ENCODE data around the gene NIT1. TPM values are rescaled to one million over a fixed set of nuclear protein-coding genes. Genes with fewer than 3 reads are reported as not detected.
A peak's percentile ranks its signal among the peaks of the same experiment; 100 is the strongest.

NIT1 gene
- total and polyA plus RNA-seq, 12 donors = 72.2 to 147 (median 103) TPM

DNA sequence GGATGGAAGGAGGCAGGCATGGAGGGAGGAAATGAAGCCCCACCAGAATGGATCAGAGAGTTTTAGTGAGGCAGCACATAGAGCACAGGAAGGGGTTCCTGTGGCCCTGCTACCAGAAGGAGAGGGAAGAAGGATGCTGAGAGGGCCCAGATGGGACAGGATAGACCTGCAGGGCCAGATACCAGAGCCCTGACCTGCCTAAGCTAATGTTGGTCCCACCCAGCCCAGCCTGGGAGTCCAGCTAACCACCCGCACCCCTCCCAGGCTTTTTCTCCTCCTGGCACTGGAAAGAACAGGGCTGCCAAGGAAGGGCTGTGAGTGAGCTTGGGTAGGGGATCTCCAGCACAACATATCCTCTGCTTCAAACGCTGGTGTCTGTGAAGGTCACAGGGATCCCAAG is 35.4 kb upstream of the NIT1 start:
- no peaks in the 10 kb centered on the region for H3K36me3 ChIP-seq (replicated peaks in 1 of 2)
- 79 to 90% (median 85%) methylated on average over 2 of the region's 2 CpGs for WGBS, 4 donors
- H3K4me3 ChIP-seq = no peak overlapping the region
- no peaks in the 10 kb centered on the region for H3K9me3 ChIP-seq (replicated peaks in 1 of 3)
- no peak for DNase-seq
- H3K27ac ChIP-seq = peak overlapping the region in 1 of 5 donors; percentile 49
- H3K4me1 ChIP-seq (replicated peaks in 1 of 2) = peaks cover 0 to 7% of the 10 kb centered on the region in 2 donors
- intact Hi-C loops (cut with DNase I) = no loop called here
- H3K27me3 ChIP-seq = no peaks in the 10 kb centered on the region
- TF ChIP-seq, protein P1, sequence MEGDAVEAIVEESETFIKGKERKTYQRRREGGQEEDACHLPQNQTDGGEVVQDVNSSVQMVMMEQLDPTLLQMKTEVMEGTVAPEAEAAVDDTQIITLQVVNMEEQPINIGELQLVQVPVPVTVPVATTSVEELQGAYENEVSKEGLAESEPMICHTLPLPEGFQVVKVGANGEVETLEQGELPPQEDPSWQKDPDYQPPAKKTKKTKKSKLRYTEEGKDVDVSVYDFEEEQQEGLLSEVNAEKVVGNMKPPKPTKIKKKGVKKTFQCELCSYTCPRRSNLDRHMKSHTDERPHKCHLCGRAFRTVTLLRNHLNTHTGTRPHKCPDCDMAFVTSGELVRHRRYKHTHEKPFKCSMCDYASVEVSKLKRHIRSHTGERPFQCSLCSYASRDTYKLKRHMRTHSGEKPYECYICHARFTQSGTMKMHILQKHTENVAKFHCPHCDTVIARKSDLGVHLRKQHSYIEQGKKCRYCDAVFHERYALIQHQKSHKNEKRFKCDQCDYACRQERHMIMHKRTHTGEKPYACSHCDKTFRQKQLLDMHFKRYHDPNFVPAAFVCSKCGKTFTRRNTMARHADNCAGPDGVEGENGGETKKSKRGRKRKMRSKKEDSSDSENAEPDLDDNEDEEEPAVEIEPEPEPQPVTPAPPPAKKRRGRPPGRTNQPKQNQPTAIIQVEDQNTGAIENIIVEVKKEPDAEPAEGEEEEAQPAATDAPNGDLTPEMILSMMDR (IDR thresholded peaks at IDR 0.05) = no peak
- TF ChIP-seq POLR2A (IDR thresholded peaks at IDR 0.05) = no peak

DNA sequence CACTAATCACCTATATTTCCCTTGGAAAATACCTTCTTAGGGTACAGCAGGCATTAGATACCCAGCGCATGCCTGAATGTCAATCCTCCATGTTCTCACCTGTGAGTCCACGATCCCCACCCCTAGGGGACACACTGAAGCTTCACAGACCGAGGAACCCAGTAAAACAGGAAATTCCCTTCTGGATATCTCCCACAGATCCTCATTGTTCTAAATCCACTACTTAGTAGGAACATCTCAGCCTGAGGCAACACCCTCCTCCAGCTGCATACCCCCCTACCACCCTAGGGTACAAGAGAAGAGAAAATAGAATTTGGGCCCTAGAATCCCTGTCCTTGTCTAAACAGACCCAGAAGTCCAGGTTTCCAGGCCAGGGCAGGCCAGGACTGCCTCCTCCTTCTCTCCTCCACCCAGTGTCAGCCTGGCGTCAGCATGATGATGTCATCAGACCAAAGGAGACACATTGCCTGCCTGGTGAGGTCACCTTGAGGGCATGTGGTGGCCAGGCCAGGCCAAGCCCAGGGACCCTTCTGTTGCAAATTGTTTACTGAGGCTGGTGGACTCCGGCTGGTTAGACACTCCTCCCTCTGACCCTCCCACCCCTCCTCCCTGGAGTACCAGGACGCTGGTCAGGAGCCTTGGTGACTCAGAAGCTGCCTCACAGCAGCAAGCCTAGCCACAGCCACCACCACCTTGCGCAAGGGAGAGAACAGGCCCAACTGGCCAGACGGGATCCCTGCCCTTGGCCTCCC is 34.7 kb upstream of the NIT1 start:
- H3K27me3 ChIP-seq = no peaks in the 10 kb centered on the region
- H3K27ac ChIP-seq = peak overlapping the region in 3 of 5 donors; percentile 33 to 54 (median 49)
- no peak overlapping the region for H3K4me3 ChIP-seq
- no peaks in the 10 kb centered on the region for H3K36me3 ChIP-seq (replicated peaks in 1 of 2)
- TF ChIP-seq, protein P1 (IDR thresholded peaks at IDR 0.05) = no peak
- TF ChIP-seq POLR2A (IDR thresholded peaks at IDR 0.05) = peak in 1 of 2 donors; percentile 28
- DNase-seq = peak; percentile 81 to 96 (median 93)
- H3K9me3 ChIP-seq (replicated peaks in 1 of 3) = no peaks in the 10 kb centered on the region
- 38 to 48% (median 46%) methylated on average over 8 of the region's 8 CpGs for WGBS, 4 donors
- intact Hi-C loops (cut with DNase I) = no loop called here
- H3K4me1 ChIP-seq (replicated peaks in 1 of 2) = peaks cover 0 to 7% of the 10 kb centered on the region in 2 donors

DNA sequence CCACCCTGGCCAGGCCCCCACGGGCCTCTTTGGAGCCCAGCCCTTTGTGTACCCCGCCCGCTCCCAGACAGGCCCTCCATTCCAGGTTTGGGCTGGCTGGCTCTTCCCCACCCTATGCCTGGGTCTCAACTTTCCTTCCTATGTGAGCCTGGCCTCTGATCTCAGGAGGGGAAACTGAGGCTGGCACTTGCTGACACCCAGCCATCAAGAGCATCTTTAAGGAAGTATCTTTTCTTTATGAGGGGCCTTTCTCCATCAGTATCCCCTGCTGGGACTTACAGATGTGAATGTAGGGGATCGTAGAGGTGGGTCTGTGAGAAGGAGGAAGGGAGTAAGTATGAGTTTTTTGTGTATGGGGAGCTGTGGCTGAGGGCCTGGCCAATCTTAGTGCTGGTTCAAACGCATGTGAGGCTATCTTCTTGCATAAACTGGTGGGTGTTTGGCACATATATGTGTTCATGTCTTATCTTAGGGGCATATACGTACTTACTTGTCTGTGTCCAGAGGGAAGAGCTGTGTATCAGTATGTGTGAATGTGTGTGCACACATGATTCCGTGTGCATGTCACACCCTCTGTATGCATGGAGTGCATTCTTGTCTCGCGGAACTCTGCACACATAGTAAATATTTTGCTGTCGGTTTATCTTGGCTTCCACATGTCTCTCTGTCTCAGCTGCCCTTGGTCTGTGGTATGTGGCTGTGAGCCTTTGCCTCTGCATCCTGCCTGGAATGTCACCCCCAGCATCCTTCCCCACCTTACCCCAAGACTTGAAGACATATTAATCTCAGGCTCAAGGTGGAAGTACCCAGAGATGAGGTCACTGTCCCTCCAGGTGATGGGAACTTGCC is 33.9 kb upstream of the NIT1 start:
- Histone ChIP-seq H3K9me3 (replicated peaks in 1 of 3) (no peaks in the 10 kb centered on the region), H3K27me3 (no peaks in the 10 kb centered on the region), H3K4me1 (replicated peaks in 1 of 2) (peaks cover 0 to 7% of the 10 kb centered on the region in 2 donors), H3K4me3 (no peak overlapping the region), H3K27ac (peak overlapping the region in 3 of 5 donors; percentile 33 to 54 (median 49)), H3K36me3 (replicated peaks in 1 of 2) (no peaks in the 10 kb centered on the region)
- 67 to 73% (median 69%) methylated on average over 10 of the region's 10 CpGs for WGBS, 4 donors
- intact Hi-C loops (cut with DNase I) = no loop called here
- TF ChIP-seq POLR2A (IDR thresholded peaks at IDR 0.05) = no peak
- TF ChIP-seq, protein P1 (IDR thresholded peaks at IDR 0.05) = no peak
- no peak for DNase-seq

DNA sequence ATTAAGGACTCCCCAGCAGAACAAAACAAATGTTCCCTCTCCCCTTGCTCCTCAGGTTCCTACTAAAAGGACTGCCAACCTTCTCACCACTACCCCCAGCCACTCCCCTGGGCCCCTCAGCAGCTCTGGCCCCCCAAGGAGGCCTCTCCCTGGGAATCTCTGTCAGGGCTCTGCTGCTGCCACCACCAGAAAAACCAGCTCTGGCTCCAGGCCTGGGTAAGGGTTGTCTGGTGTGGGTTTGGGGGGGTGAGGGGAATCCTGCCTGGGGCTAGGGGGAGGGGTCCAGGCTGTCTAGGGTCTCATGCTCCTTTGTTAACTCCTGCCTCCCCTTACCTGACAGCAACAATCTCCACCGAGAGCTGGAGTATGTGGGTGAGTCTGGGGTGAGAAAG is 33.3 kb upstream of the NIT1 start:
- TF ChIP-seq, protein P1 (IDR thresholded peaks at IDR 0.05) = no peak
- TF ChIP-seq POLR2A (IDR thresholded peaks at IDR 0.05) = no peak
- intact Hi-C loops (cut with DNase I) = no loop called here
- H3K27me3 ChIP-seq = no peaks in the 10 kb centered on the region
- peaks cover 0 to 7% of the 10 kb centered on the region in 2 donors for H3K4me1 ChIP-seq (replicated peaks in 1 of 2)
- no peaks in the 10 kb centered on the region for H3K9me3 ChIP-seq (replicated peaks in 1 of 3)
- 86 to 100% (median 96%) methylated on average over 1 of the region's 1 CpG for WGBS, 4 donors
- no peak for DNase-seq
- no peak overlapping the region for H3K27ac ChIP-seq
- H3K4me3 ChIP-seq = no peak overlapping the region
- no peaks in the 10 kb centered on the region for H3K36me3 ChIP-seq (replicated peaks in 1 of 2)

Data from adrenal gland (tissue), 12 donors.